Spinal cord (tissue), 10 donors: ENCODE data around the gene MEI4. TPM values are rescaled to one million over a fixed set of nuclear protein-coding genes. Genes with fewer than 3 reads are reported as not detected.

Experiments
- DNase-seq, 6 donors: peaks; one replicate each; pipeline versions ENCODE4 v3.0.0 to v3.0.0-alpha.2; 2013 to 2015; ENCODE audit warnings: low spot score in 6 of 6, low read depth in 4 of 6
- H3K27ac ChIP-seq: one replicate; pipeline ENCODE4 v1.5.1; 2013; ENCODE audit warnings: low read depth, low read length, control low read depth
- H3K27me3 ChIP-seq: one replicate; pipeline ENCODE4 v1.6.1; 2013; ENCODE audit warnings: low read length; ENCODE audit not compliant: control insufficient read depth, insufficient read depth
- H3K36me3 ChIP-seq: one replicate; pipeline ENCODE4 v1.6.1; 2013; ENCODE audit warnings: low read length; ENCODE audit not compliant: control insufficient read depth, insufficient read depth
- H3K4me1 ChIP-seq: one replicate; pipeline ENCODE4 v1.6.1; 2013; ENCODE audit warnings: low read length; ENCODE audit not compliant: control insufficient read depth, insufficient read depth
- H3K4me3 ChIP-seq: one replicate; pipeline ENCODE4 v1.5.1; 2013; ENCODE audit warnings: low read depth, low read length, control low read depth
- H3K9me3 ChIP-seq: one replicate; pipeline ENCODE4 v1.6.1; 2013; ENCODE audit warnings: low read length; ENCODE audit not compliant: control insufficient read depth, insufficient read depth
- WGBS: methylation state at CpG from one replicate; pipeline ENCODE4 v1.1.5; 2013; ENCODE audit warnings: missing lambda C conversion rate; ENCODE audit not compliant: insufficient coverage; 5-methylcytosine and 5-hydroxymethylcytosine counted together
- polyA plus RNA-seq, 2 donors: library from polyadenylated mRNA; unstranded; fragments of 120-200 nt; gene quantifications; one replicate each; pipeline ENCODE4 v1.2.1, GENCODE V29; 2013; ENCODE audit not compliant: insufficient read length in 2 of 2
- total RNA-seq, 2 donors: library from RNA; depleted of rRNA in 1 of 2; stranded (reverse); fragments of 120-200 nt in 1 of 2; fragments of >200 nt in 1 of 2; gene quantifications; one replicate each; pipeline versions ENCODE4 v1.2.3 to v1.2.4, GENCODE V29; 2013 to 2014
- donor health status: healthy.

Gene MEI4
- total and polyA plus RNA-seq, 4 donors, result 1.3 to 2.2 (median 1.6) TPM

- Histone ChIP-seq H3K9me3 (no peaks in the 10 kb centered on the region), H3K36me3 (no peaks in the 10 kb centered on the region), H3K27ac (no peak overlapping the region), H3K27me3 (no peaks in the 10 kb centered on the region), H3K4me1 (no peaks in the 10 kb centered on the region), H3K4me3 (no peak overlapping the region)
- no CpG with 5 or more reads among the region's 2 CpGs for WGBS
- peak in 1 of 6 donors; percentile 32 for DNase-seq
These were observed 227.7 kb downstream of the MEI4 start for GRCh38 chr6:77880501-77880900.

GRCh38 chr6:77883851-77884250 lies 231.0 kb downstream of the MEI4 start:
- WGBS, result no CpG with 5 or more reads among the region's 2 CpGs
- no peak overlapping the region for H3K4me3 ChIP-seq
- no peak for DNase-seq
- no peak overlapping the region for H3K27ac ChIP-seq
- no peaks in the 10 kb centered on the region for H3K4me1 ChIP-seq
- H3K9me3 ChIP-seq, result peaks cover 2% of the 10 kb centered on the region
- no peaks in the 10 kb centered on the region for H3K36me3 ChIP-seq
- no peaks in the 10 kb centered on the region for H3K27me3 ChIP-seq

- Histone ChIP-seq H3K4me3 (no peak overlapping the region), H3K9me3 (peaks cover 2% of the 10 kb centered on the region), H3K27ac (no peak overlapping the region), H3K4me1 (no peaks in the 10 kb centered on the region), H3K36me3 (no peaks in the 10 kb centered on the region), H3K27me3 (no peaks in the 10 kb centered on the region)
- no CpG with 5 or more reads among the region's 4 CpGs for WGBS
- peak in 1 of 6 donors; percentile 3 for DNase-seq
These were observed 240.6 kb downstream of the MEI4 start for GRCh38 chr6:77893391-77893790.

- Histone ChIP-seq H3K4me3 (no peak overlapping the region), H3K27ac (no peak overlapping the region), H3K36me3 (no peaks in the 10 kb centered on the region), H3K27me3 (no peaks in the 10 kb centered on the region), H3K9me3 (no peaks in the 10 kb centered on the region), H3K4me1 (no peaks in the 10 kb centered on the region)
- DNase-seq, result no peak
- 100% methylated on average over 1 of the region's 3 CpGs for WGBS
These were observed 253.2 kb downstream of the MEI4 start for GRCh38 chr6:77906070-77906469.

GRCh38 chr6:77910826-77911225 lies 258.0 kb downstream of the MEI4 start:
- Histone ChIP-seq H3K9me3 (no peaks in the 10 kb centered on the region), H3K4me3 (no peak overlapping the region), H3K27me3 (no peaks in the 10 kb centered on the region), H3K4me1 (no peaks in the 10 kb centered on the region), H3K36me3 (no peaks in the 10 kb centered on the region), H3K27ac (no peak overlapping the region)
- DNase-seq, result no peak
- no CpG with 5 or more reads among the region's 1 CpG for WGBS

- Histone ChIP-seq H3K36me3 (no peaks in the 10 kb centered on the region), H3K27me3 (no peaks in the 10 kb centered on the region), H3K4me1 (no peaks in the 10 kb centered on the region), H3K27ac (no peak overlapping the region), H3K9me3 (no peaks in the 10 kb centered on the region), H3K4me3 (no peak overlapping the region)
- no CpG with 5 or more reads among the region's 3 CpGs for WGBS
- peak in 2 of 6 donors; percentile 5 to 7 for DNase-seq
These were observed 273.4 kb downstream of the MEI4 start for GRCh38 chr6:77926198-77926751.

- H3K36me3 ChIP-seq, result no peaks in the 10 kb centered on the region
- no CpG with 5 or more reads among the region's 2 CpGs for WGBS
These were observed 277.5 kb downstream of the MEI4 start for GRCh38 chr6:77930382-77930781.

GRCh38 chr6:77930952-77931351 lies 278.1 kb downstream of the MEI4 start:
- H3K27ac ChIP-seq, result no peak overlapping the region
- H3K9me3 ChIP-seq, result no peaks in the 10 kb centered on the region
- DNase-seq, result peak in 1 of 6 donors; percentile 27

More at GRCh38 chr6:77930382-77930781, 277.5 kb downstream of the MEI4 start:
- Histone ChIP-seq H3K27ac (no peak overlapping the region), H3K9me3 (no peaks in the 10 kb centered on the region), H3K27me3 (no peaks in the 10 kb centered on the region), H3K4me1 (no peaks in the 10 kb centered on the region), H3K4me3 (no peak overlapping the region)
- peak in 1 of 6 donors; percentile 2 for DNase-seq

GRCh38 chr6:77962070-77962469 lies 309.2 kb downstream of the MEI4 start:
- Histone ChIP-seq H3K27ac (no peak overlapping the region), H3K4me1 (no peaks in the 10 kb centered on the region), H3K27me3 (no peaks in the 10 kb centered on the region), H3K9me3 (peaks cover 2% of the 10 kb centered on the region), H3K36me3 (no peaks in the 10 kb centered on the region), H3K4me3 (no peak overlapping the region)
- DNase-seq, result no peak
- 80% methylated on average over 1 of the region's 4 CpGs for WGBS

More at GRCh38 chr6:77930952-77931351, 278.1 kb downstream of the MEI4 start:
- Histone ChIP-seq H3K4me3 (no peak overlapping the region), H3K4me1 (no peaks in the 10 kb centered on the region), H3K36me3 (no peaks in the 10 kb centered on the region), H3K27me3 (no peaks in the 10 kb centered on the region)

GRCh38 chr6:77965449-77965848 lies 312.6 kb downstream of the MEI4 start:
- Histone ChIP-seq H3K36me3 (no peaks in the 10 kb centered on the region), H3K4me3 (no peak overlapping the region), H3K4me1 (no peaks in the 10 kb centered on the region), H3K9me3 (peaks cover 2% of the 10 kb centered on the region), H3K27me3 (no peaks in the 10 kb centered on the region), H3K27ac (no peak overlapping the region)
- DNase-seq, result no peak
- WGBS, result no CpG with 5 or more reads among the region's 1 CpG
